Neural crest cell (in vitro differentiated cells): Measurements from ENCODE around the gene XPO6. TPM values are rescaled to one million over a fixed set of nuclear protein-coding genes. Genes with fewer than 3 reads are reported as not detected.

Experiments used
- DNase-seq: peaks from one replicate; pipeline ENCODE4 v3.0.0; 2021; ENCODE audit warnings: low read depth, mixed read lengths, low spot score
- H3K27ac Mint-ChIP-seq: one replicate; pipeline ENCODE4 v1.8.0; 2021; ENCODE audit warnings: mild to moderate bottlenecking, mixed read lengths; ENCODE audit not compliant: unreplicated experiment
- H3K27me3 Mint-ChIP-seq: 2 replicates; pipeline ENCODE4 v1.8.0; 2021; ENCODE audit warnings: low read depth, mild to moderate bottlenecking, mixed read lengths
- H3K36me3 Mint-ChIP-seq: 2 replicates; pipeline ENCODE4 v1.8.0; 2021; ENCODE audit warnings: low read depth, mild to moderate bottlenecking, mixed read lengths
- H3K4me1 Mint-ChIP-seq: 2 replicates; pipeline ENCODE4 v1.8.0; 2021; ENCODE audit warnings: mixed read lengths
- H3K4me3 Mint-ChIP-seq: one replicate; pipeline ENCODE4 v1.8.0; 2021; ENCODE audit warnings: mild to moderate bottlenecking, mixed read lengths
- H3K9me3 Mint-ChIP-seq: 2 replicates; pipeline ENCODE4 v1.8.0; 2021; ENCODE audit warnings: mixed read lengths
- CTCF ChIP-seq: fragments of 200-600 bp; sonication (generic); conservative IDR thresholded peaks from 2 replicates; pipeline ENCODE4 v1.5.0; 2021; ENCODE audit warnings: antibody characterized with exemption, mild to moderate bottlenecking
- total RNA-seq: library from RNA; stranded (reverse); gene quantifications from 2 replicates; pipeline ENCODE4 v1.2.1, GENCODE V29; 2021

Gene XPO6
- total RNA-seq, 1 donor from 2014 or later, result 146 TPM

- Mint-ChIP-seq H3K36me3 (peaks cover 17% of the 10 kb centered on the region), H3K4me1 (no peaks in the 10 kb centered on the region), H3K27me3 (no peaks in the 10 kb centered on the region), H3K9me3 (no peaks in the 10 kb centered on the region), H3K4me3 (no peak overlapping the region), H3K27ac (no peak overlapping the region)
- no peak for TF ChIP-seq CTCF
- DNase-seq, result no peak
Observed at GRCh38 chr16:28168991-28169554, 42.7 kb downstream of the XPO6 start.

- DNase-seq, result no peak
- H3K4me3 Mint-ChIP-seq, result no peak overlapping the region
- no peaks in the 10 kb centered on the region for H3K27me3 Mint-ChIP-seq
- peaks cover 19% of the 10 kb centered on the region for H3K36me3 Mint-ChIP-seq
- no peaks in the 10 kb centered on the region for H3K9me3 Mint-ChIP-seq
- TF ChIP-seq CTCF, result no peak
- no peak overlapping the region for H3K27ac Mint-ChIP-seq
- no peaks in the 10 kb centered on the region for H3K4me1 Mint-ChIP-seq
Observed at GRCh38 chr16:28167730-28168129, 44.0 kb downstream of the XPO6 start.

- Mint-ChIP-seq H3K36me3 (peaks cover 19% of the 10 kb centered on the region), H3K4me3 (no peak overlapping the region), H3K9me3 (no peaks in the 10 kb centered on the region), H3K27me3 (no peaks in the 10 kb centered on the region), H3K4me1 (no peaks in the 10 kb centered on the region), H3K27ac (no peak overlapping the region)
- DNase-seq, result no peak
- TF ChIP-seq CTCF, result no peak
Observed at GRCh38 chr16:28167221-28167620, 44.5 kb downstream of the XPO6 start.

- no peak overlapping the region for H3K4me3 Mint-ChIP-seq
- no peaks in the 10 kb centered on the region for H3K4me1 Mint-ChIP-seq
- H3K27me3 Mint-ChIP-seq, result no peaks in the 10 kb centered on the region
- no peak for DNase-seq
- no peak overlapping the region for H3K27ac Mint-ChIP-seq
- H3K36me3 Mint-ChIP-seq, result peaks cover 19% of the 10 kb centered on the region
- no peak for TF ChIP-seq CTCF
- H3K9me3 Mint-ChIP-seq, result no peaks in the 10 kb centered on the region
Observed at GRCh38 chr16:28166394-28167208, 45.2 kb downstream of the XPO6 start.

GRCh38 chr16:28165598-28165997 lies 46.2 kb downstream of the XPO6 start:
- Mint-ChIP-seq H3K36me3 (peaks cover 19% of the 10 kb centered on the region), H3K27ac (no peak overlapping the region), H3K27me3 (no peaks in the 10 kb centered on the region), H3K9me3 (no peaks in the 10 kb centered on the region), H3K4me3 (no peak overlapping the region), H3K4me1 (no peaks in the 10 kb centered on the region)
- TF ChIP-seq CTCF, result no peak
- no peak for DNase-seq
